Measurements from ENCODE around the gene DST. TPM values are rescaled to one million over a fixed set of nuclear protein-coding genes. Genes with fewer than 3 reads are reported as not detected.

The DST gene
- total and polyA plus RNA-seq, 2 donors (not counting 1 experiment from before 2014, with no cell fraction given): 1.5 to 1.9 TPM

GRCh38 chr6:56550301-56550700 lies 92.4 kb downstream of the DST start:
- Histone ChIP-seq H3K27ac (ENCODE audit: low read length in 2 of 2) (no peak overlapping the region), H3K79me2 (ENCODE audit: control insufficient read depth, insufficient read depth, low read length) (no peaks in the 10 kb centered on the region), H3K36me3 (replicated peaks in 1 of 2; ENCODE audit: control extremely low read depth in 1 of 2, control insufficient read depth in 1 of 2, extremely low read depth in 1 of 2, insufficient read depth in 2 of 2, low read length in 1 of 2) (no peaks in the 10 kb centered on the region), H4K20me1 (ENCODE audit: control insufficient read depth, insufficient read depth, low read length, poor library complexity, severe bottlenecking) (no peaks in the 10 kb centered on the region), H3K27me3 (replicated peaks in 1 of 4; ENCODE audit: control extremely low read depth in 1 of 4, control insufficient read depth in 3 of 4, insufficient read depth in 4 of 4, low read length in 3 of 4) (no peaks in the 10 kb centered on the region), H3K9ac (ENCODE audit: low read length) (no peak overlapping the region), H2AFZ (ENCODE audit: insufficient read depth, low read depth, low read length, poor library complexity, severe bottlenecking) (peak overlapping the region; percentile 8), H3K4me1 (ENCODE audit: control insufficient read depth in 2 of 2, insufficient read depth in 2 of 2, low read length in 2 of 2) (no peaks in the 10 kb centered on the region), H3K4me2 (replicated peaks; ENCODE audit: low read depth, low read length, poor library complexity, severe bottlenecking) (no peak overlapping the region), H3K9me3 (ENCODE audit: control extremely low read depth in 1 of 3, control insufficient read depth in 2 of 3, insufficient read depth in 1 of 3, low read length in 2 of 3) (no peaks in the 10 kb centered on the region), H3K4me3 (ENCODE audit: control extremely low read depth in 1 of 5, extremely low read depth in 1 of 5, insufficient read depth in 1 of 5, low read depth in 2 of 5, low read length in 4 of 5) (no peak overlapping the region)
- H3K4me1 Mint-ChIP-seq: no peaks in the 10 kb centered on the region
- H3K9me3 Mint-ChIP-seq (ENCODE audit: insufficient read depth): no peaks in the 10 kb centered on the region
- TF ChIP-seq, protein P1, sequence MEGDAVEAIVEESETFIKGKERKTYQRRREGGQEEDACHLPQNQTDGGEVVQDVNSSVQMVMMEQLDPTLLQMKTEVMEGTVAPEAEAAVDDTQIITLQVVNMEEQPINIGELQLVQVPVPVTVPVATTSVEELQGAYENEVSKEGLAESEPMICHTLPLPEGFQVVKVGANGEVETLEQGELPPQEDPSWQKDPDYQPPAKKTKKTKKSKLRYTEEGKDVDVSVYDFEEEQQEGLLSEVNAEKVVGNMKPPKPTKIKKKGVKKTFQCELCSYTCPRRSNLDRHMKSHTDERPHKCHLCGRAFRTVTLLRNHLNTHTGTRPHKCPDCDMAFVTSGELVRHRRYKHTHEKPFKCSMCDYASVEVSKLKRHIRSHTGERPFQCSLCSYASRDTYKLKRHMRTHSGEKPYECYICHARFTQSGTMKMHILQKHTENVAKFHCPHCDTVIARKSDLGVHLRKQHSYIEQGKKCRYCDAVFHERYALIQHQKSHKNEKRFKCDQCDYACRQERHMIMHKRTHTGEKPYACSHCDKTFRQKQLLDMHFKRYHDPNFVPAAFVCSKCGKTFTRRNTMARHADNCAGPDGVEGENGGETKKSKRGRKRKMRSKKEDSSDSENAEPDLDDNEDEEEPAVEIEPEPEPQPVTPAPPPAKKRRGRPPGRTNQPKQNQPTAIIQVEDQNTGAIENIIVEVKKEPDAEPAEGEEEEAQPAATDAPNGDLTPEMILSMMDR (IDR thresholded peaks at IDR 0.05): no peak
- TF ChIP-seq EZH2 (IDR thresholded peaks at IDR 0.05; ENCODE audit: borderline replicate concordance, insufficient read depth, low read depth, low read length, poor library complexity, severe bottlenecking): no peak
- H3K27me3 Mint-ChIP-seq: no peaks in the 10 kb centered on the region
- ChIA-PET POLR2A (no interaction called here), CTCF (no interaction called here)
- no peak for DNase-seq
- intact Hi-C loops (cut with micrococcal nuclease): no loop called here
- WGBS (ENCODE audit: insufficient coverage): no CpG with 5 or more reads among the region's 1 CpG
- no peak overlapping the region for H3K4me3 Mint-ChIP-seq
- ATAC-seq (ENCODE audit: low read depth): no peak
- no peak overlapping the region for H3K27ac Mint-ChIP-seq

- no peak overlapping the region for H3K4me3 ChIP-seq (ENCODE audit: control extremely low read depth in 1 of 5, extremely low read depth in 1 of 5, insufficient read depth in 1 of 5, low read depth in 2 of 5, low read length in 4 of 5)
- H3K9me3 ChIP-seq (ENCODE audit: control extremely low read depth in 1 of 3, control insufficient read depth in 2 of 3, insufficient read depth in 1 of 3, low read length in 2 of 3): no peaks in the 10 kb centered on the region
- TF ChIP-seq, protein P1 (IDR thresholded peaks at IDR 0.05): no peak
- TF ChIP-seq EZH2 (IDR thresholded peaks at IDR 0.05; ENCODE audit: borderline replicate concordance, insufficient read depth, low read depth, low read length, poor library complexity, severe bottlenecking): no peak
- H3K27ac ChIP-seq (ENCODE audit: low read length in 2 of 2): no peak overlapping the region
- H3K79me2 ChIP-seq (ENCODE audit: control insufficient read depth, insufficient read depth, low read length): no peaks in the 10 kb centered on the region
- H3K36me3 ChIP-seq (replicated peaks in 1 of 2; ENCODE audit: control extremely low read depth in 1 of 2, control insufficient read depth in 1 of 2, extremely low read depth in 1 of 2, insufficient read depth in 2 of 2, low read length in 1 of 2): no peaks in the 10 kb centered on the region
- no peak overlapping the region for H3K4me2 ChIP-seq (replicated peaks; ENCODE audit: low read depth, low read length, poor library complexity, severe bottlenecking)
- DNase-seq: no peak
- Mint-ChIP-seq H3K4me1 (no peaks in the 10 kb centered on the region), H3K9me3 (ENCODE audit: insufficient read depth) (no peaks in the 10 kb centered on the region), H3K4me3 (no peak overlapping the region), H3K27ac (no peak overlapping the region), H3K27me3 (no peaks in the 10 kb centered on the region)
- no peak overlapping the region for H2AFZ ChIP-seq (ENCODE audit: insufficient read depth, low read depth, low read length, poor library complexity, severe bottlenecking)
- intact Hi-C loops (cut with micrococcal nuclease): loop anchor here (1.0 kb wide), 1 partner anchor 190 kb away; no protein-coding TSS in a partner anchor
- no peaks in the 10 kb centered on the region for H3K27me3 ChIP-seq (replicated peaks in 1 of 4; ENCODE audit: control extremely low read depth in 1 of 4, control insufficient read depth in 3 of 4, insufficient read depth in 4 of 4, low read length in 3 of 4)
- H3K9ac ChIP-seq (ENCODE audit: low read length): no peak overlapping the region
- CTCF ChIA-PET: interaction anchor here (1.3 to 1.5 kb wide), 2 partner anchors 44 to 46 kb away, joined by 4 to 5 read pairs; no protein-coding TSS in a partner anchor
- H3K4me1 ChIP-seq (ENCODE audit: control insufficient read depth in 2 of 2, insufficient read depth in 2 of 2, low read length in 2 of 2): no peaks in the 10 kb centered on the region
- no peaks in the 10 kb centered on the region for H4K20me1 ChIP-seq (ENCODE audit: control insufficient read depth, insufficient read depth, low read length, poor library complexity, severe bottlenecking)
- WGBS (ENCODE audit: insufficient coverage): no CpG with 5 or more reads among the region's 2 CpGs
- POLR2A ChIA-PET: no interaction called here
- ATAC-seq (ENCODE audit: low read depth): no peak
These were observed 93.7 kb downstream of the DST start for GRCh38 chr6:56549014-56549413.

Measured in B cell (primary cell).